ENCODE data around the gene RFTN2.
"Not testable (repeated sequence)": the region's sequence is repeated elsewhere in the genome, so short reads cannot be mapped to it uniquely, and the experiment has no call there.

Gene RFTN2

DNA sequence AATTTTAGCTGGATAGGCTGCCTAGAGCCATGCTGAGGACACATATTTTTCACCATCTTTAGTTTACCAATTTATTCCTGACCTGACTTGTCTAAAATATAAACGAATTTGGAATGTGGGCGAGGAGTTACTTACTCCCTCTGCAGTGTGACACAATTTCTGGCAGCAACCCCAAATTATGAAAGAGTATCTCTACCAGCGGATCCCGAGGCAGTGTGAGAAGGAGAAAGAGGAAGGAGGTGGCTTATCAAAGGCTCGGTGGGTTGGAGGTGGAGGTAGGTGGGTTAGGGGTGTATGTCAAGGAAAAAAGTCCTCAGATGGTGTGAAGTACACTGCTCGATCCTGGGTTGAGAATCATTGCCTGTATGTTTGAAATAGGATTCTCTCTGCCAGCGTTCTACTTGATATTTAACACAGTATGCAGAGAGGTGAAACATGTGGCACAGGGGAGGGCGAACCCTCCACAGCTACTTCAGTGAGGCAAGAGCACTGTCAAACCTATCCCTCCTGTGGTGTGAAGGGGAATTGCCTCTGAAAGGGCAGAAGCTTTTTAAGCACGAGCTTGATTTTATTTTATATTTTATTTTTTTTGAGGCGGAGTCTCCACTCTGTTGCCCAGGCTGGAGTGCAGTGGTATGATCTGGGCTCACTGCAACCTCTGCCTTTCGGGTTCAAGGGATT lies 76.0 kb downstream of the RFTN2 start:
- peak; percentile 12 for DNase-seq

DNA sequence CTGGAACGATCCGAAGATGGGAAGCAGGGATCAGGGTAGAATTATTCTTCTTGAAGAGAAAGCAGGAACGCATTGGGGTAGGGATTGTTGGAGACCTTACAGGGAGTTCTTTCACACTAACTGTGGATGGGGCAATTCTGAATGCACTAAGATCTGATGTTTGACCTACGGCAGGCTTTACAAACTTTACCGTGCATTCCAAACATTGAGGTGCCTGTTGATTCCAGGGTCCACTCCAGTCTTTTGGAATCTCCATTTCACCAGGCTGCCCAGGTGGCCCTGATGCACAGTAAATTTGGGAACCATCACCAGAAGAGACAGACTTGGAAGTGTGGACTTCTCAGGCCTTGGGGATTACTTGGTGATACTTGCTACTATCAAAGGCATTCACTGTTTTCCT lies 76.9 kb downstream of the RFTN2 start:
- DNase-seq = no peak

DNA sequence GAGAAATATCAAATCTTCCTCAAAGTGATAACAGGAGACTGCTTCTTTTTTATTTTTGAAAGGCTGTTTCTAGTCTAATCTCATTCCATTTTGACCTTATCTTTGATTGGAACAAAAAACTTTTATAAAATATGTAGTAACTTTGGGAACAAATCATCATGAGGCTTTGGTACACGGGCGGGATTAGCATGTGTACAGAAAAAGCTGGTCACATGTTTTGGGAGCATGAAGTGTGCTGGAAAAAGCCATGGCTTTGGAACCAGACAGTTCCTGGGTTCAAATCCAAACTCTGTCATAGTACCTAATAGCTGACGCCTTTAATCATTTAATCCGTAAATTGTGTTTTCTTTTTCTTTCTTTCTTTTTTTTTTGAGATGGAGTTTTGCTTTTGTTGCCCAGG lies 78.2 kb downstream of the RFTN2 start:
- no peak for DNase-seq

DNA sequence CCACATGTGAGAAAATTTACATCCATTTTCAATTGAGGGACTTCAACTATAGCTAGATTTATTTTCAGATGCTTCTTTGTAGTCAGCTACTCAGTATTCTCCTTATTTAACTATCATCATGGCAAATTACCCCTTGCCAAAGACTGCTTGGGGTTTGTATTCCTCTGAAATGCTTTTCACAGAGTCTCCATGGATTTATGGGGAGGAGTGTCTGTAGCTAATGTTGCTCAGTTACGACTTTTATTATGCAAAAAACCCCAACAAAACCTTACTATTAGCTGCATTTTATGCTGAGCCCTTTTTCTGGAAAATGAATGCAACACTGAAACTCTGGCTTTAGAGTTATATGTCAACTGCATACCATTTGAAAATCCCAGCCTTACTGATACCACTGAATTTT lies 78.6 kb downstream of the RFTN2 start:
- DNase-seq = no peak

DNA sequence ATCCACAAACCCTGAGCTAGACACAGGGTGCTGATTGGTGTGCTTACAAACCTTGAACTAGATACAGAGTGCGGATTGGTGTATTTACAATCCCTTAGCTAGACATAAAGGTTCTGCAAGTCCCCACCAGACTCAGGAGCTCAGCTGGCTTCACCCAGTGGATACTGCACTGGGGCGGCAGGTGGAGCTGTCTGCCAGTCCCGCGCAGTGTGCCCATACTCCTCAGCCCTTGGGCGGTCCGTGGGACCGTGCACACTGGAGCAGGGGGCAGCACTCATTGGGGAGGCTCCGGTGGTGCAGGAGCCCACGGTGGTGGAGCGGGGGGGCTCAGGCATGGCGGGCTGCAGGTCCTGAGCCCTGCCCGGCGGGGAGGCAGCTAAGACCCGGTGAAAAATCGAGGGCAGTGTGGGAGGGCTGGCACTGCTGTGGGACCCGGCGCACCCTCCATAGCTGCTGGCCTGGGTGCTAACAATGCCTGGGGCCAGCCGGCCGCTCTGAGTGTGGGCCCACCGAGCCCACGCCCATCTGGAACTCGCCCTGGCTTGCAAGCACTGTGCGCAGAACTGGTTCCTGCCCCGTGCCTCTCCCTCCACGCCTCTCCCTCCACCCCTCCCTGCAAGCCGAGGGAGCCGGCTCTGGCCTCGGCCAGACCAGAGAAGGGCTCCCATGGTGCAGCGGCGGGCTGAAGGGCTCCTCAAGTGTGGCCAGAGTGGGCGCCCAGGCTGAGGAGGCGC lies 83.9 kb downstream of the RFTN2 start:
- no peak for DNase-seq

DNA sequence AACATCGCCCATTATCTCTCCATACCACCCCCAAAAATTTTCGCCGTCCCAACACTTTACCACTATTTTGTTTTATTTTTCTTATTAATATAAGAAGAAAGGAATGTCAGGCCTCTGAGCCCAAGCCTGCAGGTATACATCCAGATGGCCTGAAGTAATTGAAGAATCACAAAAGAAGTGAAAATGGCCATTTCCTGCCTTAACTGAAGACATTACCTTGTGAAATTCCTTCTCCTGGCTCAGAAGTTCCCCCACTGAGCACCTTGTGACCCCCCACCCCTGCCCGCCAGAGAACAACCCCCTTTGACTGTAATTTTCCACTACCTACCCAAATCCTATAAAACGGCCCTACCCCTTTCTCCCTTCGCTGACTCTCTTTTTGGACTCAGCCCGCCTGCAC lies 88.1 kb downstream of the RFTN2 start:
- DNase-seq = not testable (repeated sequence)

DNA sequence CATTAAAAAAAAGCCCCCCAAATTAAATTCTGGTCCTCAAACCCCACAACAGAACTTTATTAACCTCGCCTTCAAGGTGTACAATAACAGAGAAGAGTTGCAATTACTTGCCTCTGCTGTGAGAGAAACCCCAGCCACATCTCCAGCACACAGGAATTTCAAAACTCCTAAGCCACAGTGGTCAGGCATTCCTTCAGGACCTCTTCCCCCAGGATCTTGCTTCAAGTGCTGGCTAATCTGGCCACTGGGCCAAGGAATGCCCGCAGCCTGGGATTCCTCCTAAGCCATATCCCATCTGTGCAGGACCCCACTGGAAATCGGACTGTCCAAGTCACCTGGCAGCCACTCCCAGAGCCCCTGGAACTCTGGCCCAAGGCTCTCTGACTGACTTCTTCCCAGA lies 95.2 kb downstream of the RFTN2 start:
- DNase-seq = not testable (repeated sequence)

DNA sequence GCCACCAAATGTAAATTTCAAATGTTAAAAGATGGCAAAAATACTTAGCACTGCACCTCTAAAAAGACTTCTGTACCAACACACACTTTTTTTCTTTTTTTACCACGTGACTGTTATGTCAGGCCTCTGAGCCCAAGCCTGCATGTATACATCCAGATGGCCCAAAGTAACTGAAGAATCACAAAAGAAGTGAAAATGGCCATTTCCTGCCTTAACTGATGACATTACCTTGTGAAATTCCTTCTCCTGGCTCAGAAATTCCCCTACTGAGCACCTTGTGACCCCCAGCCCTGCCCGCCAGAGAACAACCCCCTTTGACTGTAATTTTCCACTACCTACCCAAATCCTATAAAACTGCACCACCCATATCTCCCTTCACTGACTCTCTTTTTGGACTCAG lies 97.1 kb downstream of the RFTN2 start:
- not testable (repeated sequence) for DNase-seq

DNA sequence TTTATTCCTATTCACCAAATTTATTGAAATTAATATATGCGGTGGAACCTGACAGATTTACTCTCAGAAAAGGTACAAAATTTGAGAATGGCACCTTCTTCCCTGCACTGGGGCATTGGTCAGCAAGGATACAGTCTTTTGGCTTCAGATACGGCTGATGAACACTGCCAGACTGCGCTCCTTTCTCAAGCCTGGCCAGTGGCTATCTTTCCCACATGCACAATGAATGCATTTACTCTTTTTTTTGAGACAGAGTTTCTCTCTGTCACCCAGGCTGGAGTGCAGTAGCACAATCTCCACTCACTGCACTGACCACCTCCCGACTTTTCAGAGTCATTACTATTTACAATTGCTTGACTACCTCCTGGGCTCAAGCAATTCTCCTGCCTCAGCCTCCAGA lies 97.9 kb downstream of the RFTN2 start:
- no peak for DNase-seq

DNA sequence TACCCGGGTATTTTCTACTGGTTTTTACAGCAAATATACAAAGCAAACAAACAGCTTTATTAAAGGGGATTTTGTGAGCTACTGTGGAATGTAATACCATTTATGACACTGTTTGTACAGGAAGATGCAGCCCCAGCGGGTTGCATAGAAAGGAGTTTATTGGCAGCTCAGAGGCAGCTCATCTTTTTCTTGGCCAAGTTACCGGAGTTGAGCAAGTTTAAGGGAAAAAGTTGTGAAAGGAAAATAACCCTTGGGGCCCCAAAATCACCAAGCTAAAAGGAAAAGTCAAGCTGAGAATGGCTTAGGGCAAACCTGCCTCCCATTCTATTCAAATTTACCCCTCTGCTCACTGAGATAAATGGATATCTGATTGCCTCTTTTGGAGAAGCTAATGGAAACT lies 98.8 kb downstream of the RFTN2 start:
- DNase-seq = no peak

DNA sequence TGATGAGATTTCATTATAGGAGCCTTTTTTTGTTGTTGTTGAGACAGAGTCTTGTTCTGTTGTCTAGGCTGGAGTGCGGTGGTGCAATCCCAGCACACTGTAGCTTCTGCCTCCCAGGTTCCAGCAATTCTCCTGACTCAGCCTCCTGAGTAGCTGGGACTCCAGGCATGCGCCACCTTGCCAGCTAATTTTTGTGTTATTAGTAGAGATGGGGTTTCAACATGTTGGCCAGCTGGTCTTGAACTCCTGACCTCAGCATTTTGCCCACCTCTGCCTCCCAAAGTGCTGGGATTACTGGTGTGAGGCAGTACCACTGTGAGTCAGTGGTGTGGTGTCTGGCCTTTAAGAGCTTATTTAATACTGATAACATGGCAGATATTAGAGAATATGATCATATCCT lies 99.4 kb downstream of the RFTN2 start:
- no peak for DNase-seq

DNA sequence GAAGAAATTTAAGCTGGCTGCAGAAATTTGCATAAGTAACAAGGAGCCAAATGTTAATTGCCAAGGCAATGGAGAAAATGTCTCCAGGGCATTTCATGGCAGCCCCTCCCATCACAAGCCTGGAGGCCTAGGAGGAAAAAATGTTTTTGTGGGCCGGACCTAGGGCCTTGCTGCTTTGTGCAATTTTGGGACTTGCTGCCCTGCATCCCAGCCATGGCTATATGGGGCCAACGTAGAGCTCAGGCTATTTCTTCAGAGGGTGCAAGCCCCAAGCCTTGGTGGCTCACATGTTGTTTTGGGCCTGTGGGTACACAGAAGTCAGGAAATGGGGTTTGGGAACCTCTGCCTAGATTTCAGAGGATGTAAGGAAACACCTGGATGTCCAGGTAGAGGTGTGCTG lies 101.8 kb downstream of the RFTN2 start:
- DNase-seq = no peak

DNA sequence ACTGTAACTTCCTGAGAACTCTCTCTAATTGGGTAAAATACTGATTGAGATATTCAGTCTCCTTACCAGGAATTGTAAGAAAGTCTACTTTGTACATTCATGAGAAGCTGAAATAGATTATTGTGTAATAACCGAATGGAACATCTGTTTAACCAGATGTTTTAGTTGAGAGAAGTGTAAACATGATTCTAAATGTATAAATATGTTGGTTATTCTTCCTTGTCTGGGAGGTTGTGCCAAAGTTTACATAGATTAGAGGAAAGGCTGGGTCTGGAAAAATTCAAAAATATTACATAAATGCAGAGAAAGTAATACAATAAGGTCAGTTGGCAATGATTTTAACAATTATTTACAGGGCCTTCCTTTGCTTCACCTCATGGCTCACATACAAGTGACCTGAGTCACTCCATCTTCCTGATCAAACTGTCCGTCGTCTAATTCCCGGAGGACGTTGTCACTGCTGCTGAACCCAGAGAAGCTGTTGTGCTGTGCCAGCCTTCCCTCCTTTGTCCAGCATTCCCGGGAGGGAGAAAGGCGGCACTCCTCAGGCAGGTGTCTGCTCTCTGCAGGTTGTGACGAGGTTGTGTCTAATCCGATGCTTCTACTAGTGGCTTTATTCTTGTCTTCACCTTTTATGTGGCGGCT lies 103.6 kb downstream of the RFTN2 start:
- DNase-seq = no peak

DNA sequence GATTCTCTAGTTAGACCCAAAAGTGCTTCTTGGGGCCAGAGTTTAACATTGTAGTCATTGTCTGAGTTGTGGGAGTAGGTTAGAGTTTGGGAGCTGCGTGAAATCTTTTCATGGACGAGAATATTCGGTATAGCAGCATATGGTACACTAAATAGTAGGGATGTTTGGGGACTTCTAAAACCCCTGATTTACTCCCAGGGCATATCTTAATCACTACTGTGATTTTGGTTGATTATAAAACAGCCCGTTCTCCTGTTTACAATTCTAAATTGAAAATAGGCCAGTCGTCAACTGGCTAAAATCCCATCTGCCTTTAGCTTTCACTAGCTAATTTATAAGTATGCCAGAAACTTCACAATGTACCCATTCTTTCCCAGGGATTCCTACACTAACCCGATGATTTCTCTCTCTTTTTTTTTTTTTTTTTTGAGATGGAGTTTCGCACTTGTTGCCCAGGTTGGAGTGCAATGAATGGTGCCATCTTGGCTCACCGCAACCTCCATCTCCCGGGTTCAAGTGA lies 115.2 kb downstream of the RFTN2 start:
- DNase-seq = no peak

DNA sequence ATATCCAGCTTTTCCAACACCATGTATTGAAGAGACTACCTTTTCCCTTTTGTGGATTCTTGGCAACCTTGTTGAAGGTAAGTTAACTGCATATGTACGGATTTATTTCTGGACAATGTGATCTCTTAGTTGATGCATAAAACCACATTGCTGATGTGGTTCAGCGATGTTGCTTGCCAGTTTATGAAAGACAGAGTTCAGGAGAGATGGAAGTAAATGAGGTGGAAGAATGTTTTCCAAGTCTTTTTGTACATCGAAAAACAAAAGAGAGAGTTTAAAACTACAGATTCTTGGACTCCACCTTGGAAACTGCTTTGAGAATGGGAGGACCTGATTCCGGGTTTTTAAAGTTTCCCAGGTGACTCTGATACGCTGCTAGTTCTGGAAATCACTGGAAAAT lies 115.7 kb downstream of the RFTN2 start:
- no peak for DNase-seq

DNA sequence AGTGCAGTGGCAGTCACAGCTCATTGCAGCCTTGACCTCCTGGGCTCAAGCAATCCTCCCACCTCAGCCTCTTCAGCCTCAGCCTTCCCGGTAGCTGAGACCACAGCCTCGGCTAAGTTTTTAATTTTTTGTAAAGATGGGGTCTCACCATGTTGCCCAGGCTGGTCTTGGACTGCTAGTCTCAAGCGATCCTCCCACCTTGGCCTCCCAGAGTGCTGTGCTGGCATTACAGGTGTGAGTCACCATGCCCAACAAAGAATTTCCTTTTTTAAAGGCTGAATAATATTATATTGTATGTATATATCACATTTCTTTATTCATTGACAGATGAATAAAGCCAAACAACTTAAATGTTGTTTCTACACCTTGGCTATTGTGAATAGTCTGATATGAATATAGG lies 117.0 kb downstream of the RFTN2 start:
- no peak for DNase-seq

DNA sequence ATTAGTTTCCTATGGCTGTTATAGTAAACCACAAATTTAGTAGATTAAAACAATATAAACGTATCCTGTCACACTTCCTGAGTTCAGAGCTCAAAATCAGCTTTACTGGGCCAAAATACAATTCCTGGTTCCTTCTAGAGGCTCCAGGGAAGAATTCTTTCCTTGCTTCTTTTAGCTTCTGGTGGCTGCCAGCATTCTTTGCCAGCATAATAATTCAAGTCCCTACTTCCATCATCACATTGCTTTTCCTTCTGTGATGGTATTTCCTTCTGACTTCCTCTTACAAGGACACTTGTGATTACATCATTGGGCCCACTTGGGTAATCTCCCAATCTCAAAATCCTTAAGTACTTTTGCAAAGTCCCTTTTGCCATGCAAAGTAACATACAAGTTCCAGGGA lies 118.9 kb downstream of the RFTN2 start:
- no peak for DNase-seq

DNA sequence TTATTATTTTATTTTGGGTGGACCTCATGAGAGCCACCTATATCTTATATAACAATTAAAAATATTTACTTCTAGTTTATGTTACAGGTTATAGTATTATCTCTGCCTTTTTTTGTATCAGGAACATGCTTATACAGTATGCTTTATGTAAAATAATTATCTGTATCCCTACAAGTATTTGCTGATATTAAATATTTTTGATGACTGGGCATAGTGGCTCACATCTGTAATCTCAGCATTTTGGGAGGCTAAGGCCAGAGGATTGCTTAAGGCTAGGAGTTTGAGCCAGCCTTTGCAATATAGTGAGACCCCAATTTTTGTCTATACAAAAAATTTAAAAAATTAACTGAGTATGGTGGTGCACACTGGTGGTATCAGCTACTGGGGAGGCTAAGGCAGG lies 119.9 kb downstream of the RFTN2 start:
- DNase-seq = no peak

DNA sequence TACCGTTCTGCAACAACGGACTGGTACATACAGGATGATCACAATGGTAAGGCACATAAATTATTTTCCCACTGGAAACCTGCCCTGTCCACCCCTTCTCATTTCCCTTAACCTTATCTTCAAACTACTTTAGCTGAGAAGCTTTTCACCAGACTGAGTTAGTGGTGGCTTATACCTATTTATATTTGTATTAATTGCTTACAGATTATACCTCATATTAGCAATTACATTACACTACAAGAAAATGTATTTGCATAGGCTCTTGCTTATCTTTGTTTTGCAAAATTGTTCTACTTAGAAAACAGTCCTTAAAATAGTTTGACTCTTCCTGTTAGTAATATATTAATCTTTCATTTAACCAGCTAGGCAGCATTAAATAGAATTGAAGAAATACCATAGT lies 124.1 kb downstream of the RFTN2 start:
- not testable (repeated sequence) for DNase-seq

DNA sequence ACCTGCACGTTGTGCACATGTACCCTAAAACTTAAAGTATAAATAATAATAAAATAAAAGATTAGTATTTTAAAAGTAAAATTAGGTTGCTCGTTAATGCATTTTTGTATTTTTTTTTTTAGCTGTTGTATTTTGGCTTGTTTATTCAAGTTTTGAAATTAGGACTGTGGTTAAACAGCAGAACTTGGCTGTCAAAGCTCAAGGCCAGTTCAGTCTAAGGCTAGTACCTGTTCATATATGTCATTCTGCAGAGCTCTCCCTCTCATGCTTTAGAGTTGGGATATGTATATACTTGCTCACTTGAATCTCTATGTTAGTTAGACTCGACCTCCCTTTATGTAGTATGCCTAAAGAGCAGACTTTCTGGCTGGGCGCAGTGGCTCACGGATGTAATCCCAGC lies 126.8 kb downstream of the RFTN2 start:
- DNase-seq = no peak

DNA sequence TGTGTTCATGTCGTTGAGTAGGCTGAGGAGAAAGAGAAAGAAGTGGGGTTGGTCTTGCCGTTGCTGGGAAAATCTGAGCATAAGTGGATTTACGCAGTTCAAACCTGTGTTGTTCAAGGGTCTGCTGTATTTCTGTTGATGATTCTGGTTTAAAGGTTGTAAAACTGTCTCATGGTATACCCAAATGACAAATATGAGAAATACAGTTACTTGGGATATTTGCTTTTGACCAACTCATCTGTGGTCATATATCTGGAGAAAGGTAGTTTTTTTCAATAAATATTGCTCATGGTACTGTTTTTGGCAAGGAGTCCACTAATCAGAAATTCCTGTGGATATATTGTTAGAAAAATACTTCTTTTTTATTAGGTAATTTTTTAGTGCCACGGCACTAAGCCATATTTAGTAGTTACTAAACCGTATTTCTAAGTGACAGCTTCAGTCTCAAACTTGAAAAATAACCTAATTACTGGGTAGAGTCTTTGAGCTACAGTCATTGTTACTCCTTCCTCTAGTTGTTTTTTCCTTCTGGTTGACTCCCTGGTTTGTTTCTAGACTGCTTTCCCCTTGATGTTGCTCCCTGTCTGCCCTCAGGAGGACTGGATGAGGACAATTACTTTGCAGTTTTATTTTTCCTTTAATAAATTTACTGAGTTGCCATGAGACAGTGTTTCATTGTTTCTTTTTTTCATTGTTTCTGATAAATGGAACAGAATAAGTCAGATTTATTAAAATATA lies 128.1 kb downstream of the RFTN2 start:
- DNase-seq = no peak

DNA sequence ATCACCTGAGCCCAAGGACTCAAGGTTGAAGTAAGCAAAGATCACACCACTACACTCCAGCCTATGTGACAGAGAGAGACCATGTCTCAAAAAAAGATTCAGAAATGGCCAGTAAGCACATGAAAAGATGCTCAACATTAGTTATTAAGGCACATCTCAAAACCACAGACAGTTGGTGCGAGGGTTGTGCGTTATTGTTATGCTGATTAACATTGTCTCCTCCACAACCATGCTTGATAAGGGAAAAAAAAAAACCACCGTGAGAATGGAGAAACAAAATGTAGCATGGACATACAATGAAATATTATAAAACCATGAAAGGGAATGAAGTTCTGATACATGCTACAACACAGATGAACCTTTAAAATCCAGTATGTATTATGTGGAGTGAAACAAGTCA lies 132.2 kb downstream of the RFTN2 start:
- no peak for DNase-seq

DNA sequence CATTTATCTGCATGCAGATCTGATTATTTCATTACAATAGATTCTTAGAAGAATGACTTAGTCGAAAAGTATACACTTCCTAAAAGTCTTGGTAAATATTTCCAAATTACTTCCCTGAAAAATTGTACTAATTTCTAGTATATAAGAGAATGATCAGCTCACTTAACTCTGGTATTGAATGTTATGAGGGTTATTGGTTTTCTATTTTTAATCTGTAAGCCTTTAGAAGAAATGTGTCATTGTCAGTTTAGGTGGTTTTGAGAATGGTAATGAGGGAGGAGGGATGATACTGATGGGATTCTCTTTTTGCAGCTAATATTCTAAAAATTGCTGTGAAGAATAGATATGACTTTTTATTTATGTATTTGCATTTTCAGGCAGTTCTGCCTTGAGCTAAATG lies 135.7 kb downstream of the RFTN2 start:
- DNase-seq = no peak
